Measurements from ENCODE around the gene EMC9.
A peak's percentile ranks its signal among the peaks of the same experiment; 100 is the strongest.

The EMC9 gene

DNA sequence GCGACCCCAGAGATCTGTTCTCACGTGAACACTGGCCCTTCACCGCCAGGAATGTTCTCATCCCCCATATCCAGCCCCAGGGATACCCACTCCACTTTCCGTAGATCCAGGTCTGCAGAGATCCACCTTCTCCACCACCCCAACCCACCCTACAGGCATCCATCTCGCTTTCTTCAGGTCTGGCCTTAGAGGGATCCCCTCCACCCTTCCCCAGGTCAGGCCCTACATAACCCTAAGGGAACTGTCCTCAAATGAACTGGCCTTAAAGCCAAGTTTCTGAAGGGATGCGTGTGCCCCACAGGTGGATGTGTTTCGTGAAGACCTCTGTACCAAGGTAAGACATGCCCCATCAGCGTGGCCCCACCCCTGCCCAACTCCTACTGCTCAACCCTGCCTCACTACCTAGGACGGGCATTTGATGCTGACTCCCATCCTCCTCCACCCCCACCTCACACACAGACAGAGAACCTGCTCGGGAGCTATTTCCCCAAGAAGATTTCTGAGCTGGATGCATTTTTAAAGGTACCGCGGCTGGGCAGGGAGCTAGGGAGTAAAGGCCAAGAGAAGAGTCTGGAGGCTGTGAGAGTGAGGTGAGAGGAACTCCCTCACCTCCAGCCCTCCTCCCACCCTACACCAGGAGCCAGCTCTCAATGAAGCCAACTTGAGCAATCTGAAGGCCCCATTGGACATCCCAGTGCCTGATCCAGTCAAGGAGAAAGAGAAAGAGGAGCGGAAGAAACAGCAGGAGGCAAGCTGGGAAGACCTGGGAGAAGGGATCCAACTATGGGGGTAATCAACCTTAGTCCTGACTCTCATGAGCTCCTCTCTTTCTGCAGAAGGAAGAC, 4.5 kb downstream of the EMC9 start:
- Histone ChIP-seq H3K4me3 (peak overlapping the region; percentile 63 to 100 (median 96)), H3K27ac (peak overlapping the region; percentile 89 to 100 (median 96))

GRCh38 chr14:24135834-24136683, 5.3 kb downstream of the EMC9 start, which contains the start of gene PSME1:
Gene PSME1, plus strand, starts transcription at chr14:24136194. Its CDS starts 69 bp downstream, at chr14:24136263.
- H3K27ac ChIP-seq, result peak within 1 kb of the TSS; percentile 89 to 100 (median 96)
- peak within 1 kb of the TSS; percentile 63 to 100 (median 96) for H3K4me3 ChIP-seq

- Histone ChIP-seq H3K27ac (peak overlapping the region in 20 of 21 experiments; percentile 50 to 100 (median 96)), H3K4me3 (peak overlapping the region; percentile 63 to 100 (median 96))
These were observed 5.9 kb downstream of the EMC9 start for GRCh38 chr14:24135584-24135833.

GRCh38 chr14:24133735-24134134, 7.7 kb downstream of the EMC9 start:
- no peak overlapping the region for H3K27ac ChIP-seq
- H3K4me3 ChIP-seq, result no peak overlapping the region

GRCh38 chr14:24132976-24133375, 8.4 kb downstream of the EMC9 start:
- no peak overlapping the region for H3K4me3 ChIP-seq
- H3K27ac ChIP-seq, result peak overlapping the region in 5 of 21 experiments; percentile 20 to 55 (median 37)

- H3K27ac ChIP-seq, result peak overlapping the region in 12 of 21 experiments; percentile 18 to 74 (median 37)
- no peak overlapping the region for H3K4me3 ChIP-seq
These were observed 9.2 kb downstream of the EMC9 start for GRCh38 chr14:24132061-24132685.

DNA sequence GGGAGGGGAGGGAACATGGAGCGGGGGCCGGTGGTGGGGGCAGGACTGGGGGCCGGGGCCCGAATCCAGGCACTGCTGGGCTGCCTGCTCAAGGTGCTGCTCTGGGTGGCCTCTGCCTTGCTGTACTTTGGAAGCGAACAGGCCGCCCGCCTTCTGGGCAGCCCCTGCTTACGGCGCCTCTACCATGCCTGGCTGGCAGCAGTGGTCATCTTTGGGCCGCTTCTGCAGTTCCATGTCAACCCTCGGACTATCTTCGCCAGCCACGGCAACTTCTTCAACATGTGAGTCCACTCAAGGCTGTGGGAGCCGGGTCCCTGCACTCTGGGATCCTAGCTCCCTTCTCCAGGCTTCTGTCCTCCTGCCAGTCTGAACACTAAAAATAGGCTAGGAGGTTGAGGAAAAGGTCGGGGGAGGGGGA, 9.8 kb downstream of the EMC9 start:
- Histone ChIP-seq H3K27ac (peak overlapping the region in 5 of 21 experiments; percentile 14 to 55 (median 37)), H3K4me3 (no peak overlapping the region)

DNA sequence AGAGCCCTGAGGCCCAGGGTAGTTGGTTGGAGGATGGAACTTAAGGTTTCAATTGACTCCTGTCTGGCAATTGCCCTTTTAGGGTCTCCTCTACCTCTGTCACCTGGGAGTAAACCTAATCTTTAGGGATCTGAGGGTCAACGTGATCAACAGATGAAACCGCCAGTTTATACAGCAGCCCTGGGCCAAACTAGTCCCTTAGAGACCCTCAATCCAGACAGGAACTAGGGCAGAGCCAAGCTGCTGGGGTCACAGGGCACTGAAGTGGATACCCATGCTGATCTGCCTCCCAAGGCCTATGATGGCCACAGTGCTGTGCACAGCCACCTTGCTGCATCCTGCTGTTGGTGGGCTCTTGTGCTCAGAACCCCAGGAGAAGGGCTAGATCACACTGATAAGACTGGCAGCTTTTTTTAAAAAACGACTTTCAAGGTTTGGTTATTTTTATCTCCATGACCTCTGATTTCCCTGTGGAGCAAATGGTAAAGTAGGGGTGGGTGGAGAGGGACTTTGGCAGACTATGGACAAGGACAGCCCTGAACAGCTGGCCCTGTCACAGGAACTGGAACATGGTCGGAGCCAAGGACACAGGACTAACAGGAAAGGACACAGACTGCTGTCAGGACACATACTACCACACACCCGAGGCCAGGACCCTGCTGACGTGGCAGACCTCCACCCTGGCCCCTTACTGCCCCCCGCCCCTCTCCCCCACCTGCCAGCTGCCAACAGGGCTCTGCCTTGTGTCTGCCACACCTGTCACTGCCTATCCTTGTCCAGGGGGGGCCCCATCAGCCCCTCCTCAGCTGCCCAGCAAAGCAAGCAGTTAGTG, 10.5 kb downstream of the EMC9 start:
- Histone ChIP-seq H3K27ac (peak overlapping the region in 1 of 21 experiments; percentile 14), H3K4me3 (no peak overlapping the region)

GRCh38 chr14:24130380-24130716, 11.0 kb downstream of the EMC9 start, which contains the start of gene FITM1:
Gene FITM1, plus strand, starts transcription at chr14:24130659. Its CDS starts 905 bp downstream, at chr14:24131564.
- Histone ChIP-seq H3K27ac (peak within 1 kb of the TSS in 1 of 21 experiments; percentile 14), H3K4me3 (no peak within 1 kb of the TSS)

DNA sequence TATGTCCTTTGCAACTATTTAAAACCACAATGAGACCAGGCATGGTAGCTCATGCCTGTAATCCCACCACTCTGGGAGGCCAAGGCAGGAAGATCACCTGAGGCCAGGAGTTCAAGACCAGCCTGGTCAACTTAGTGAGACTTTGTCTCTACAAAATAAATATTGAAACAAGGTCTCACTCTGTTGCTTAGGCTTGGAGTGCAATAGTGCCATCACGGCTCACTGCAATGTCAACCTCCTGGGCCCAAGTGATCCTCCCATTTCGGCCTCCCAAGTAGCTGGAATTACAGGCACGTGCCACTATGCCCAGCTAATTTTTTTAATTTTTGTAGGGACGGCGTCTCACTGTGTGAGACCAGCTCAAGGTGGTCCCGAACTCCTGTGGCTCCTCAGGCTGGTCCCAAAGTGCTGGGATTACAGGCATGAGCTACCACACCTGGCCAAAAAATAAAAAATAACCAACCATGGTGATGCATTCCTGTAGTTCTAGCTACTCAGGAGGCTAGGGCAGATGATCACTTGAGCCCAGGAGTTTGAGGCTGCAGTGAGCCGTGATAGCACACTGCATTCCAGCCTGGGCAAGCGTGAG, 11.9 kb downstream of the EMC9 start:
- H3K27ac ChIP-seq, result no peak overlapping the region

DNA sequence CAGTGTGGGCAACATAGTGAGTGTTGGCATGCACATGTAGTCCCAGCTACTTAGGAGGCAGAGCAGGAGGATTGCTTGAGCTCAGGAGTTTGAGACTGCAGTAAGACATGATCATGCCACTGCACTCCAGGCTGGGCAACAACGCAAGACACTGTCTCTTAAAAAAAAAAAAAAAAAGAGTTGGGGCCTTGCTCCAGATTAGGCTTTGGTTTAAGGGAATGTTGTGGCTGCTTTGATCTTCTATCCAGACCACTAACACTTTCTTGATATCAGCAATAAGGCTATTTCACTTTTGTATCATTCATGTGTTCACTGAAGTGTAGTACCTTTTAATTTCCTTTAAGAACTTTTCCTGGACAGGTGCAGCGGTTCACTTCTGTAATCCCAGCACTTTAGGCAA, 13.7 kb downstream of the EMC9 start:
- Histone ChIP-seq H3K27ac (no peak overlapping the region), H3K4me3 (no peak overlapping the region)

More for the DNA sequence above, 11.9 kb downstream of the EMC9 start:
- no peak overlapping the region for H3K4me3 ChIP-seq

GRCh38 chr14:24126939-24127338, 14.5 kb downstream of the EMC9 start:
- no peak overlapping the region for H3K4me3 ChIP-seq
- no peak overlapping the region for H3K27ac ChIP-seq

DNA sequence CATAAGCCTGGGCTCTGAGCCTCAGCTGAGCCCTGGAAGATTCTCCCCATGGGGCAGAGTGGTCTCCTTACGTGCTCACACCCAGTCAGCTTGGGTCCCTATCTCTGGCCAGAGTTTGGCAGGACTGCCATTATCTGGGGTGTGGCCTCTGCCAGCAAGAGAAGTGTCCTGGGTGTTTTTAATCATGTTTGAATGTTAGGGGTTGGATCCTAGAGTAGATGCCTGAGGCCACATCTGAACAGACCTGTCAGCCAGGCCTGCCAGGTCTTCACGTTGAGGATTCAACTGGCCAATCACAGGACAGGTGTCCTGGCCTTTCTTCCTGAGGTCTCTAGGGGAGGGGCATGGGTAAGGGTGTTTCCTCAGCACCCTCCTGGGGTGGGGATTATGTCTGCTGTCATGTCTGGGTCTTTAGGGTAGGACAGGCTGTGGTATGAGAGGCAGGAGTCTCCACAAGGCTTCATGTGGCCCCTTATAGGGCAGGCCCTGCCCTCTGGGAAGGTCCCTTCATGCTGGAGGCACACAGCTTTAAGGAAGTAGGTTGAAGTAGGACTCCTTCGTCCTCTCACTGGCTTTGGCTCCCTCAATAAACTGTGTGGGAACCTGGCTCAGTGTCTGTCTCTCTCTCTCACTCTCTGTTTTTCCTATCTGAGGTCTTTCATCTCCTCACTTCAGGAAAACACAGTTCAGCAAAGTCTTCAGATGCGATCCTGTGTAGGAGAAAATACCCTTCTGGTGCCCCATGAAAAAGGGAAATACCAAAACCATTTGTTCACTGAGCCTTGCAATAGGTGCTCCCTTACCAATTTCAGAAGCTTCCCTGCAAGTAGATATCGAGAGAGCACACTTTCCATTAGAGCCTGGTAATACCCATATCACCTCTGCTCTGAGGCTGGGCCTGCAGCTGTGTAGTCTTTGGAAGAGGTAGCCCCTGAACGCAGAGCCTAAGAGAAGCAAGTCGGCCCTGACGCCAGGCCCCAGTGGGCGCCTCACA, 17.7 kb downstream of the EMC9 start:
- Histone ChIP-seq H3K4me3 (no peak overlapping the region), H3K27ac (peak overlapping the region in 1 of 21 experiments; percentile 55)

DNA sequence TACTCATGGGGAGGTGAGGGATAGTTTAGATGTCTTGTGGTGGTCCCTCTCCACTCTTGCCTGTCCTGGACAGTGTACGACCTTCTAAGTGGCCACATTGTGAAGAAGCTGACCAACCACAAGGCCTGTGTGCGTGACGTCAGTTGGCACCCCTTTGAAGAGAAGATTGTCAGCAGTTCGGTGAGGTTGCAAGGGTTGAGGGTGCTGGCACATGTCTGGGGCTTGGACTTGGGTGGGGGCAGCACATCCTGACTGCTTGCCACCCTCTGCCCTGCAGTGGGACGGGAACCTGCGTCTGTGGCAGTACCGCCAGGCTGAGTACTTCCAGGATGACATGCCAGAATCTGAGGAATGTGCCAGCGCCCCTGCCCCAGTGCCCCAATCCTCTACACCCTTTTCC, 18.5 kb downstream of the EMC9 start:
- Histone ChIP-seq H3K4me3 (no peak overlapping the region), H3K27ac (no peak overlapping the region)

DNA sequence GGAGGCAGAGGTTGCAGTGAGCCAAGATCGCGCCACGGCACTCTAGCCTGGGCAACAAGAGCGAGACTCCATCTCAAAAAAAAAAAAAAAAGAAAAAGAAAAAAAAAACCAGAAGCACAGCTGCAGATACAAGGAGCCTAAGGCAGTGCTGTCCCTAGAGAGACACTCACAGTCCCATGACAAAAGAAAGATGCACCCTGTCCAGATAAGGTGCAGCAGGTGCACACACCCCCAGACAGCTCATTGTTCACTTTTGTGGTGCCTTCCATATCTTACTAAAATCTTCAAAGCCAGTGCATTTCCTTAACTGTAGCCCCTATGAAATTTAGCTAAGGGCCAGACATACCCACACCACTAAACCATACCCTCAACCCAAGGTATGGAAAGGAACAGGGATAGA, 19.0 kb downstream of the EMC9 start:
- Histone ChIP-seq H3K4me3 (no peak overlapping the region), H3K27ac (no peak overlapping the region)

- H3K27ac ChIP-seq, result no peak overlapping the region
These were observed 20.2 kb downstream of the EMC9 start for GRCh38 chr14:24121210-24121609.

GRCh38 chr14:24119691-24120090, 21.7 kb downstream of the EMC9 start:
- Histone ChIP-seq H3K4me3 (no peak overlapping the region), H3K27ac (no peak overlapping the region)

More at GRCh38 chr14:24121210-24121609, 20.2 kb downstream of the EMC9 start:
- H3K4me3 ChIP-seq, result no peak overlapping the region

DNA sequence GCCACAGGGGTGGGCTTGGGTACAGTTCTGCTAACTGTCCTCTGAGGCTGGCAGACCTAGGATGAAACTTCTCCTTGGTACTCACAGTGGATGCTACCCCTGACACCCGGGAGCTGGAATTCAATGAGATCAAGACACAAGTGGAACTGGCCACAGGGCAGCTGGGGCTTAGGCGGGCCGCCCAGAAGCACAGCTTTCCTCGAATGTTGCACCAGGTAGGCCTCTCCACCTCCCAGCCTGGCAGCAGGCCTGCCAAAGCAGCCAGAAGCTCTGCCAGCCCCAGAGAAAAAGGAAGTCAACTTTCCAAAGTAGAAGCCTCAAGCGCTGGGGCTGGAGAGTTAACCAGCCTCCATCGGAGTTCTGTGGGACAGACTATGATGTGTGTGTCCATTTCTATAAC, 24.2 kb downstream of the EMC9 start:
- Histone ChIP-seq H3K27ac (no peak overlapping the region), H3K4me3 (no peak overlapping the region)
